GM21723 (cell line): ENCODE data around the gene HAPSTR1.

Source experiments
- ATAC-seq: cut with Tn5 transposase; IDR thresholded peaks from one replicate; pipeline ENCODE4 v1.9.1; 2021; ENCODE audit warnings: mild to moderate bottlenecking, moderate library complexity; ENCODE audit not compliant: unreplicated experiment

Gene HAPSTR1

GRCh38 chr16:9095656-9096397, 4.4 kb downstream of the HAPSTR1 start:
- no peak for ATAC-seq

GRCh38 chr16:9096416-9096952, 5.0 kb downstream of the HAPSTR1 start:
- ATAC-seq, result no peak

- ATAC-seq, result no peak
These were observed 6.1 kb downstream of the HAPSTR1 start for GRCh38 chr16:9097266-9098219.

GRCh38 chr16:9098377-9099090, 7.1 kb downstream of the HAPSTR1 start:
- ATAC-seq, result no peak

- ATAC-seq, result peak; percentile 49
These were observed 7.7 kb downstream of the HAPSTR1 start for GRCh38 chr16:9099131-9099625.

- ATAC-seq, result no peak
These were observed 10.9 kb downstream of the HAPSTR1 start for GRCh38 chr16:9102379-9102778.

GRCh38 chr16:9102943-9103342, 11.5 kb downstream of the HAPSTR1 start:
- ATAC-seq, result no peak

- no peak for ATAC-seq
These were observed 12.1 kb downstream of the HAPSTR1 start for GRCh38 chr16:9103546-9103945.

- ATAC-seq, result no peak
These were observed 13.7 kb downstream of the HAPSTR1 start for GRCh38 chr16:9105189-9105588.

GRCh38 chr16:9107025-9107970, 15.9 kb downstream of the HAPSTR1 start:
- no peak for ATAC-seq

- no peak for ATAC-seq
These were observed 17.8 kb downstream of the HAPSTR1 start for GRCh38 chr16:9109255-9109654.

- ATAC-seq, result no peak
These were observed 20.9 kb downstream of the HAPSTR1 start for GRCh38 chr16:9112166-9112843.

GRCh38 chr16:9112844-9113186, 21.4 kb downstream of the HAPSTR1 start:
- ATAC-seq, result no peak

GRCh38 chr16:9113707-9114106, 22.3 kb downstream of the HAPSTR1 start:
- no peak for ATAC-seq

- ATAC-seq, result no peak
These were observed 22.7 kb downstream of the HAPSTR1 start for GRCh38 chr16:9114112-9114511.

GRCh38 chr16:9114842-9115241, 23.4 kb downstream of the HAPSTR1 start:
- ATAC-seq, result no peak

- ATAC-seq, result no peak
These were observed 23.8 kb downstream of the HAPSTR1 start for GRCh38 chr16:9115277-9115676.

- ATAC-seq, result no peak
These were observed 24.7 kb downstream of the HAPSTR1 start for GRCh38 chr16:9116141-9116540.

GRCh38 chr16:9118170-9118569, 26.7 kb downstream of the HAPSTR1 start:
- ATAC-seq, result no peak
